Measurements from ENCODE around the gene PRR19. TPM values are rescaled to one million over a fixed set of nuclear protein-coding genes. Genes with fewer than 3 reads are reported as not detected.

The PRR19 gene
- polyA plus RNA-seq, 3 donors, result 0.35 to 0.51 (median 0.38) TPM

GRCh38 chr19:42324655-42325307 lies 22.8 kb downstream of the PRR19 start:
- WGBS (ENCODE audit: insufficient coverage), result 3% methylated on average over 28 of the region's 38 CpGs

DNA sequence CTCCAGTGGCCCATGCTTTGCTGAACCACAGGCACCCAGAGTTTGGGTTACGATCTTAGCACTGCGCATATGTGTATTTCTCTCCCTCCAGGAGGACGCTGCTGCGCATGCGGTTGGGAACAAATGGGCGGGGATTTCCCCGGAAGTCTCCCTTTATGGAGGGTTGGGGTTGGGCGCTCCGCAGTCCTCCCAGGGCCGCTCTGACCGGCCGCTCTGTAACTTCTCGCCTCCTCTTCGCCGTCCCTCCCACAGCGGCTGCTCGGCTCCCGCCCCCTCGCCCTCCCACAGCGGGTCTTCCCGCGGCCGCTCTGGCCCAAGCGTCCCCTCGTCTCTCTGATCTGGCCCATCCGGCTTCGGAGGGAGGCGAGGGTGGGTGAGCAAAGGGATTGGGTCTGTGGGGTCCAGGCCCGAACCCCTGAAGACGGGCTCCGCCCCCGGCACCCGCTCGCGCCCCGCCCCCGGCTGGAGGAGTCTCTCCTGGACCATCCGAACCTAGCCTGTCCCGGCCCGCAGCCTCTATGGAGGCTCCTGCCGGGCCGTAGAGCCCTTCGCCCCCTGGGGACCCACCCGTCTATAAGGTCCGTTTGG lies 23.5 kb downstream of the PRR19 start, which contains the start of gene MEGF8:
Gene MEGF8, plus strand, starts transcription at position 328 of the 588 bp plus-strand sequence. CDS start 609 bp downstream, outside the sequence.
- Histone ChIP-seq H3K4me2 (replicated peaks; ENCODE audit: extremely low read depth, low read length, poor library complexity, severe bottlenecking) (peak within 1 kb of the TSS; percentile 91), H3K4me1 (ENCODE audit: control insufficient read depth in 1 of 2, insufficient read depth in 2 of 2, low read length in 2 of 2) (peaks cover 14 to 27% of the 10 kb centered on the region in 2 donors), H3K9me3 (replicated peaks in 1 of 2; ENCODE audit: control insufficient read depth in 1 of 2, insufficient read depth in 1 of 2, low read length in 2 of 2) (peaks cover 0 to 7% of the 10 kb centered on the region in 2 donors), H3K9ac (ENCODE audit: insufficient read depth, low read length, poor library complexity, severe bottlenecking) (peak within 1 kb of the TSS; percentile 72), H3K27ac (ENCODE audit: low read depth in 1 of 2, low read length in 2 of 2) (peak within 1 kb of the TSS; percentile 5 to 65), H3K4me3 (replicated peaks in 1 of 3; ENCODE audit: low read depth in 2 of 3, low read length in 3 of 3) (peak within 1 kb of the TSS; percentile 55 to 96 (median 85)), H2AFZ (ENCODE audit: insufficient read depth, low read depth, low read length, poor library complexity, severe bottlenecking) (peak within 1 kb of the TSS; percentile 99), H3K27me3 (ENCODE audit: control insufficient read depth in 2 of 2, insufficient read depth in 2 of 2, low read length in 2 of 2) (peaks cover 24 to 32% of the 10 kb centered on the region in 2 donors), H4K20me1 (ENCODE audit: insufficient read depth, low read length) (no peaks in the 10 kb centered on the region), H3K79me2 (ENCODE audit: insufficient read depth, low read length) (peaks cover 9% of the 10 kb centered on the region), H3K36me3 (replicated peaks in 1 of 2; ENCODE audit: control insufficient read depth in 1 of 2, insufficient read depth in 2 of 2, low read length in 2 of 2) (no peaks in the 10 kb centered on the region)
- H3K4me3 Mint-ChIP-seq, result peak within 1 kb of the TSS; percentile 84 to 93
- peak within 1 kb of the TSS; percentile 21 to 74 (median 50) for H3K27ac Mint-ChIP-seq
- under 1% methylated on average over 36 of the region's 45 CpGs for WGBS (ENCODE audit: insufficient coverage)
- H3K4me1 Mint-ChIP-seq, result peaks cover 31% of the 10 kb centered on the region
- H3K9me3 Mint-ChIP-seq, result peaks cover 0 to 11% (median 8%) of the 10 kb centered on the region in 7 donors
- TF ChIP-seq, protein P1, sequence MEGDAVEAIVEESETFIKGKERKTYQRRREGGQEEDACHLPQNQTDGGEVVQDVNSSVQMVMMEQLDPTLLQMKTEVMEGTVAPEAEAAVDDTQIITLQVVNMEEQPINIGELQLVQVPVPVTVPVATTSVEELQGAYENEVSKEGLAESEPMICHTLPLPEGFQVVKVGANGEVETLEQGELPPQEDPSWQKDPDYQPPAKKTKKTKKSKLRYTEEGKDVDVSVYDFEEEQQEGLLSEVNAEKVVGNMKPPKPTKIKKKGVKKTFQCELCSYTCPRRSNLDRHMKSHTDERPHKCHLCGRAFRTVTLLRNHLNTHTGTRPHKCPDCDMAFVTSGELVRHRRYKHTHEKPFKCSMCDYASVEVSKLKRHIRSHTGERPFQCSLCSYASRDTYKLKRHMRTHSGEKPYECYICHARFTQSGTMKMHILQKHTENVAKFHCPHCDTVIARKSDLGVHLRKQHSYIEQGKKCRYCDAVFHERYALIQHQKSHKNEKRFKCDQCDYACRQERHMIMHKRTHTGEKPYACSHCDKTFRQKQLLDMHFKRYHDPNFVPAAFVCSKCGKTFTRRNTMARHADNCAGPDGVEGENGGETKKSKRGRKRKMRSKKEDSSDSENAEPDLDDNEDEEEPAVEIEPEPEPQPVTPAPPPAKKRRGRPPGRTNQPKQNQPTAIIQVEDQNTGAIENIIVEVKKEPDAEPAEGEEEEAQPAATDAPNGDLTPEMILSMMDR (IDR thresholded peaks at IDR 0.05), result no peak
- intact Hi-C loops (cut with micrococcal nuclease), result loop anchor here (1.0 to 10.0 kb wide), 4 partner anchors 71 to 218 kb away; partner anchors contain the start of gene POU2F2 (in 1 of the 2)
- peaks cover 38 to 49% (median 44%) of the 10 kb centered on the region in 3 donors for H3K27me3 Mint-ChIP-seq (ENCODE audit: low read depth in 3 of 3)
- H3K36me3 Mint-ChIP-seq, result peaks cover 4 to 8% of the 10 kb centered on the region in 2 donors
- peak; percentile 96 to 98 (median 98) for DNase-seq

More at GRCh38 chr19:42324655-42325307, 22.8 kb downstream of the PRR19 start:
- no peak for DNase-seq
- no peaks in the 10 kb centered on the region for H4K20me1 ChIP-seq (ENCODE audit: insufficient read depth, low read length)
- TF ChIP-seq, protein P1 (IDR thresholded peaks at IDR 0.05), result peak; percentile 80
- Mint-ChIP-seq H3K4me3 (peak overlapping the region; percentile 84 to 93), H3K36me3 (peaks cover 4 to 8% of the 10 kb centered on the region in 2 donors), H3K9me3 (peaks cover 0 to 11% (median 8%) of the 10 kb centered on the region in 7 donors), H3K27me3 (ENCODE audit: low read depth in 3 of 3) (peaks cover 39 to 51% (median 50%) of the 10 kb centered on the region in 3 donors), H3K4me1 (peaks cover 27% of the 10 kb centered on the region), H3K27ac (peak overlapping the region in 4 of 7 donors; percentile 42 to 66 (median 49))
- H3K79me2 ChIP-seq (ENCODE audit: insufficient read depth, low read length), result peaks cover 9% of the 10 kb centered on the region
- peaks cover 0 to 7% of the 10 kb centered on the region in 2 donors for H3K9me3 ChIP-seq (replicated peaks in 1 of 2; ENCODE audit: control insufficient read depth in 1 of 2, insufficient read depth in 1 of 2, low read length in 2 of 2)
- H3K36me3 ChIP-seq (replicated peaks in 1 of 2; ENCODE audit: control insufficient read depth in 1 of 2, insufficient read depth in 2 of 2, low read length in 2 of 2), result no peaks in the 10 kb centered on the region
- peaks cover 24 to 34% of the 10 kb centered on the region in 2 donors for H3K27me3 ChIP-seq (ENCODE audit: control insufficient read depth in 2 of 2, insufficient read depth in 2 of 2, low read length in 2 of 2)
- H3K4me3 ChIP-seq (replicated peaks in 1 of 3; ENCODE audit: low read depth in 2 of 3, low read length in 3 of 3), result peak overlapping the region in 1 of 3 experiments; percentile 96
- intact Hi-C loops (cut with micrococcal nuclease), result loop anchor here (1.0 to 10.0 kb wide), 4 partner anchors 72 to 217 kb away; partner anchors contain the start of gene POU2F2 (in 1 of the 2)
- peak overlapping the region; percentile 99 for H2AFZ ChIP-seq (ENCODE audit: insufficient read depth, low read depth, low read length, poor library complexity, severe bottlenecking)
- peak overlapping the region; percentile 91 for H3K4me2 ChIP-seq (replicated peaks; ENCODE audit: extremely low read depth, low read length, poor library complexity, severe bottlenecking)
- no peak overlapping the region for H3K9ac ChIP-seq (ENCODE audit: insufficient read depth, low read length, poor library complexity, severe bottlenecking)
- no peak overlapping the region for H3K27ac ChIP-seq (ENCODE audit: low read depth in 1 of 2, low read length in 2 of 2)
- peaks cover 14 to 27% of the 10 kb centered on the region in 2 donors for H3K4me1 ChIP-seq (ENCODE audit: control insufficient read depth in 1 of 2, insufficient read depth in 2 of 2, low read length in 2 of 2)
